Measurements from ENCODE around the gene LUM. TPM values are rescaled to one million over a fixed set of nuclear protein-coding genes. Genes with fewer than 3 reads are reported as not detected.

Gene LUM
- total RNA-seq, 1 experiment from 2014 or later, result not detected

DNA sequence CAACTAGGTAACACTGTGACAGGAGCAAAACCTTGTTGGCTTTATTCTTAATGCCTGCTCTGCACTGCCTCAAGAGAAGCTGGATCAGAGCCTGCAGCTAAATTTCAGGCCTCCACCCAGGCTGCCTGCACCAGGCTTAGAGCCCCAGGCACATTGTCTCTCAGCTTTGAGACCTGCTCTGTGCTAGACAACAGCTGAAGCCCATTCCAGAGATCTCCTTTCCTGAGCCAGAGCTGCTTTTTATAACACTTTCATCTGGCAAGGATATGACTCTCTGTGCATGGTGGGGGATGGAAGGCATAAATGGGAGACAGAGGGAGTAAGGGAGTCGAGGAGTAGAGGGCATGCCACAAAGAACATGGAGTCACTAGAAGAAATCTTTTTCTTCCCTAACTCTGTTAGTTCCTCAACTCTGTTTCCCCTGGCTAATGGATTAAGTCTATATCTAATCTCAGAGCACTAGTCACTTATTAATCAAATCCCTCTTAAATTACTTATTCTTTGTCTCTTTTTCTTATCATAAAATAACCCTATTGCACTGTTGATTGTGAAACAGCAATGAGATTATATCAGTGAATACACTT lies 27.1 kb upstream of the LUM start:
- BruUV-seq (replicated peaks), result no TSS peak
- Histone ChIP-seq H3K36me3 (ENCODE audit: insufficient read depth, low read length, poor library complexity, severe bottlenecking) (no peaks in the 10 kb centered on the region), H3K27me3 (replicated peaks; ENCODE audit: insufficient read depth, low read depth, low read length, poor library complexity) (no peaks in the 10 kb centered on the region), H3K4me3 (ENCODE audit: low read depth, low read length, poor library complexity, severe bottlenecking) (no peak overlapping the region), H3K4me1 (ENCODE audit: insufficient read depth, low read length, poor library complexity, severe bottlenecking) (peaks cover 31% of the 10 kb centered on the region), H3K9me3 (ENCODE audit: low read depth, low read length, poor library complexity, severe bottlenecking) (no peaks in the 10 kb centered on the region), H3K27ac (ENCODE audit: low read depth, low read length, poor library complexity, severe bottlenecking) (peak overlapping the region; percentile 68)
- ChIA-PET POLR2A (ENCODE audit: low non-redundant PET) (no interaction called here), CTCF (no interaction called here)
- DNase-seq (ENCODE audit: low spot score), result peak; percentile 25
- intact Hi-C loops (cut with micrococcal nuclease; ENCODE audit: unreplicated experiment), result no loop called here
- TF ChIP-seq EZH2 (IDR thresholded peaks at IDR 0.05; ENCODE audit: borderline replicate concordance, low read depth, low read length, poor library complexity, severe bottlenecking), result no peak
- TF ChIP-seq, protein P1, sequence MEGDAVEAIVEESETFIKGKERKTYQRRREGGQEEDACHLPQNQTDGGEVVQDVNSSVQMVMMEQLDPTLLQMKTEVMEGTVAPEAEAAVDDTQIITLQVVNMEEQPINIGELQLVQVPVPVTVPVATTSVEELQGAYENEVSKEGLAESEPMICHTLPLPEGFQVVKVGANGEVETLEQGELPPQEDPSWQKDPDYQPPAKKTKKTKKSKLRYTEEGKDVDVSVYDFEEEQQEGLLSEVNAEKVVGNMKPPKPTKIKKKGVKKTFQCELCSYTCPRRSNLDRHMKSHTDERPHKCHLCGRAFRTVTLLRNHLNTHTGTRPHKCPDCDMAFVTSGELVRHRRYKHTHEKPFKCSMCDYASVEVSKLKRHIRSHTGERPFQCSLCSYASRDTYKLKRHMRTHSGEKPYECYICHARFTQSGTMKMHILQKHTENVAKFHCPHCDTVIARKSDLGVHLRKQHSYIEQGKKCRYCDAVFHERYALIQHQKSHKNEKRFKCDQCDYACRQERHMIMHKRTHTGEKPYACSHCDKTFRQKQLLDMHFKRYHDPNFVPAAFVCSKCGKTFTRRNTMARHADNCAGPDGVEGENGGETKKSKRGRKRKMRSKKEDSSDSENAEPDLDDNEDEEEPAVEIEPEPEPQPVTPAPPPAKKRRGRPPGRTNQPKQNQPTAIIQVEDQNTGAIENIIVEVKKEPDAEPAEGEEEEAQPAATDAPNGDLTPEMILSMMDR (conservative IDR thresholded peaks at IDR 0.05; ENCODE audit: low read depth, low read length), result no peak

DNA sequence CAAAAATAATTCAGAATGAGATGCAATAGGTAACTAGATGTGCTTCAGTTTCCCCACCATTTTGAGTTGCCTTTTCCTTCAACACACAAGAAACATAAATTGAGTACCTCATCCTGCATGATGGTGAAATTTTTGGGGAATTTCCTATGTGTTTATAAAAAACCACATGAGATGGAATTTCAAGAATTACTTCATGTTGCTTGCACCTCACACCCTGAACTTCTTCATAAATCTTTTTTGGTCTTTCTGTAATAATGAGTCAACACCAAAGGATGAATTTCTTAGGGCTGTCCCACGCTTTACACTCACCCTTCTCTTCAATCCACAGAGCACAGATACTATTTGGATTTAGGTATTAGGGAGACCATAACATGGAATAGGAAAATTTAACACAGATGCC lies 22.6 kb upstream of the LUM start:
- TF ChIP-seq, protein P1 (conservative IDR thresholded peaks at IDR 0.05; ENCODE audit: low read depth, low read length), result no peak
- Histone ChIP-seq H3K27ac (ENCODE audit: low read depth, low read length, poor library complexity, severe bottlenecking) (no peak overlapping the region), H3K4me1 (ENCODE audit: insufficient read depth, low read length, poor library complexity, severe bottlenecking) (peaks cover 8% of the 10 kb centered on the region), H3K4me3 (ENCODE audit: low read depth, low read length, poor library complexity, severe bottlenecking) (no peak overlapping the region), H3K9me3 (ENCODE audit: low read depth, low read length, poor library complexity, severe bottlenecking) (no peaks in the 10 kb centered on the region), H3K27me3 (replicated peaks; ENCODE audit: insufficient read depth, low read depth, low read length, poor library complexity) (no peaks in the 10 kb centered on the region), H3K36me3 (ENCODE audit: insufficient read depth, low read length, poor library complexity, severe bottlenecking) (no peaks in the 10 kb centered on the region)
- no TSS peak for BruUV-seq (replicated peaks)
- no peak for DNase-seq (ENCODE audit: low spot score)
- POLR2A ChIA-PET (ENCODE audit: low non-redundant PET), result no interaction called here
- CTCF ChIA-PET, result no interaction called here
- intact Hi-C loops (cut with micrococcal nuclease; ENCODE audit: unreplicated experiment), result no loop called here

DNA sequence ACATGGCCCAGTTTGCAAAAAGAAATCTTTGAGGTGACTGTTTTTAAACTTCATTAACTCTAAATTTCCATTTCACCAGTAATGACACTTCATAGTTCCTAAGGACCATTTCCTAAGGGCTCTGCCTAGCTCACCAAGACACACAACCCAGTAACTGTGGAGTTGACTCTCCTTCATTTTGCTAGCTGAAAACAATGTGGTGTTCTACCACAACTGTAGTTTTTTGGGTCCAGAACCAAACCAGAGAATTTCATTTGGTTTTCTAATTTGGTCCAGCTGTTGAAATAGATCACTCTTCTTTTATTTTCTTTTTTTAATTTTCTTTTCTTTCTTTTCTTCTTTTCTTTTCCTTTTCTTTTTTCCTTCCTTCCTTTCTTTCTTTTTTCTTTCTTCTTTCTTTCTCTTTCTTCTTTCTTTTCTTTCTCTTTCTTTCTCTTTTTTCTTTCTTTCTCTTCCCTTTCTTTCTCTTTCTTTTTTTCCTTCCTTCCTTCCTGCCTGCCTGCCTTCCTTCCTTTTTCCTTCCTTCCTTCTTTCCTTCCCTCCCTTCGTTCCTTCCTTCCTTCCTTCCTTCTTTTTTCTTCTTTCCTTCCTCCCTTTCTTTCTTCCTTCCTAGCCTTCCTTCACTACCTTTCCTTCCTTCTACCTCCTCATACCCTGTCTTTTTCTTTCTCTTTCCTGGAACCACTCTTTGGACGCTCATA lies 18.5 kb upstream of the LUM start:
- Histone ChIP-seq H3K27ac (ENCODE audit: low read depth, low read length, poor library complexity, severe bottlenecking) (no peak overlapping the region), H3K4me3 (ENCODE audit: low read depth, low read length, poor library complexity, severe bottlenecking) (no peak overlapping the region), H3K27me3 (replicated peaks; ENCODE audit: insufficient read depth, low read depth, low read length, poor library complexity) (no peaks in the 10 kb centered on the region), H3K4me1 (ENCODE audit: insufficient read depth, low read length, poor library complexity, severe bottlenecking) (no peaks in the 10 kb centered on the region), H3K9me3 (ENCODE audit: low read depth, low read length, poor library complexity, severe bottlenecking) (no peaks in the 10 kb centered on the region), H3K36me3 (ENCODE audit: insufficient read depth, low read length, poor library complexity, severe bottlenecking) (no peaks in the 10 kb centered on the region)
- TF ChIP-seq EZH2 (IDR thresholded peaks at IDR 0.05; ENCODE audit: borderline replicate concordance, low read depth, low read length, poor library complexity, severe bottlenecking), result no peak
- TF ChIP-seq, protein P1 (conservative IDR thresholded peaks at IDR 0.05; ENCODE audit: low read depth, low read length), result no peak
- no peak for DNase-seq (ENCODE audit: low spot score)
- intact Hi-C loops (cut with micrococcal nuclease; ENCODE audit: unreplicated experiment), result no loop called here
- POLR2A ChIA-PET (ENCODE audit: low non-redundant PET), result no interaction called here
- BruUV-seq (replicated peaks), result no TSS peak
- CTCF ChIA-PET, result no interaction called here
